Measurements from ENCODE around the gene APOBEC3A.
"Not testable (repeated sequence)": the region's sequence is repeated elsewhere in the genome, so short reads cannot be mapped to it uniquely, and the experiment has no call there.

APOBEC3A gene

DNA sequence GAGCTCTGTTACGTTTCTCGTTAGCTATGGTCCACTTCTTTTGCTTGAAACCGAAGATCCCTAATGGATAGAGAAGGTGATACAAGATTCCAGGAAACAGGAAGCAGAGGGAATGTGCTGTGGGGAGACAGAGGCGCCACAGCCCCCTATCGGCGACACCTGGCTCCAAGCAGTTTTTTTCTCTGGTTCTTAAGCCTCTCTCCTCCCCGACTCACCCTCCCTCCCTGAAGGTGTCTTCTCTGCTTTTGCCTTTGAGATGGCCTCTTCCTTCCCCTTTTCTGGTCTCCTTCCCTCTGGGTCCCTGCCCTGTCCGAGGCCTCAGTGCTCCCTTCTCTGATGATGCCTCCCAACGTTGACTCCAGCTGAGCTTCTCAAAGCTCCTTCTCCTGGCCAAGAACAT is 14.2 kb upstream of the APOBEC3A start:
- DNase-seq, result no peak

- DNase-seq, result no peak
These were observed 13.5 kb upstream of the APOBEC3A start for GRCh38 chr22:38943882-38944281.

DNA sequence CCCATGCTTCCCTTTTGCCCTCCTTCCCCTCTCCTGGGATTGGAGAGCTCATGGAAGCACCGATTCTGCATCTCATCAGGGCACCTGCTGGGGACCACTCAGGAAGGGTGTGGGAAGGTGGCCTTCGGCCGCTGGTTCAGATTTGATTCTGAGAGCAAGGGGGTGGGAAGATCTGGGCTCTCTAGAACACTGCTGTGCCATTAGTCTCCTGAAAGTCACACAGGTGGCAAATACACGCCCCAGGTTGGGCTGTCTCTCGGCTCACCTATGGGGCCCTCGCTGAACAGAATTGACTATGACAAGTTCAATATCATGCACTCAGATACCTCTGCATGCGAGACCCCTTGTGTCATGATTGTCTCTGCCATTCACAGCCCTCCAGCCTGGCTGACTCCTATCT is 12.8 kb upstream of the APOBEC3A start:
- DNase-seq, result no peak

- DNase-seq, result not testable (repeated sequence)
These were observed 11.6 kb upstream of the APOBEC3A start for GRCh38 chr22:38945706-38946338.

DNA sequence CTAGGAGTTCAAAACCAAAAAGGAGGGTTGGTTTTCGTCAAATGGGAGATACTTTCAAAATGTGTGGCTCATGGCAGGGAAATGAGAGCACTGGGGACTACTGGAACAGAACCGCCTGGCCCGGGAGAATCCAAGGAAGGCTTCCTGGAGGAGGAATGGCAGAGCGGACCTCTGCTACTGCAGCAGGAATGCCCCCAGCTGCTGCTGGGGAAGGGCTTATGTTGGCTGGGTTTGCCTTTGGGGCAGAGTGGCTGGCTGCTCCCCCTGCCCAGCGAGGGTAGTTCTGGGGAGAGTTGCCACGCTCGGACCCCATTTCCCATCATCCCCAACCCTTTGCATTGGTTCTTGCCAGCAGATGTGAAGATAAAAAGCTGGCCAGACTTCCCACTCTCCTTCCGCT is 10.6 kb upstream of the APOBEC3A start:
- no peak for DNase-seq

GRCh38 chr22:38947321-38948140 is 9.9 kb upstream of the APOBEC3A start:
- DNase-seq, result no peak

DNA sequence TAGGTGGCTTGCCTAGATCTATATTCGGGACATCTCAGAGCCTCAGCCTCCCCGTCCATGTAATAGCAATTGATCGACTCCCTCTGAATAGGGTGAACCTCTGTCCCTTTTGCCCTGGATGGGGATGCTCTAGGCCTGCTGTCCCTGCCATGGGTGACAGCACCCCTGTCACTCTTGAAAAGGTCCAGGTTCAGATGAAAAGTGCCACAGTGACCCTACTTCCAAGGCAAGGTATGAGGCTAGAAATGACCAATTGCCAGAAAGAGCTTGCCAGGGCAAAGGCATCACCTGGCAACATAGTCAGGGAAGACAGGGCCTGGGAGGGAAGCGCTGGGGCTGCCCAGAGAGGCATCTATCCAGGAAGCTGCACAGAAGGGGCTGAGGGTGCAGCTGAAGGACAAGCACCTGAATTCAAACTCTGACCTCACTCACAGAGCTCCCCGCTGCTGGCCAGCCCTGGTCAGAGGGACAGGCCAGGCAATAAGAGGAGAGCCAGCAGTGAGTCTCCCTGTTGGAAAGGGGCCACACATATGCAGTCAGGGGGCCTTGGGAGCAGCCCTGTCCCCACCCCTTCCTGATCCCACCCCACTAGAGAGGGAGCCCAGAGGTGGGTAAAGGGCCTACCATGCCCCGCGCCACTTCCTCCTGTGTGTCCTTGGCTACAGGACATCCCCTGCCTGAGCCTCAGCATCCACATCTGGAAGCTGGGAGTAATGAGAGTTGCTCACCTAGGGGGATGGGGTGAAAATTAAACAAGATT is 9.0 kb upstream of the APOBEC3A start:
- no peak for DNase-seq

DNA sequence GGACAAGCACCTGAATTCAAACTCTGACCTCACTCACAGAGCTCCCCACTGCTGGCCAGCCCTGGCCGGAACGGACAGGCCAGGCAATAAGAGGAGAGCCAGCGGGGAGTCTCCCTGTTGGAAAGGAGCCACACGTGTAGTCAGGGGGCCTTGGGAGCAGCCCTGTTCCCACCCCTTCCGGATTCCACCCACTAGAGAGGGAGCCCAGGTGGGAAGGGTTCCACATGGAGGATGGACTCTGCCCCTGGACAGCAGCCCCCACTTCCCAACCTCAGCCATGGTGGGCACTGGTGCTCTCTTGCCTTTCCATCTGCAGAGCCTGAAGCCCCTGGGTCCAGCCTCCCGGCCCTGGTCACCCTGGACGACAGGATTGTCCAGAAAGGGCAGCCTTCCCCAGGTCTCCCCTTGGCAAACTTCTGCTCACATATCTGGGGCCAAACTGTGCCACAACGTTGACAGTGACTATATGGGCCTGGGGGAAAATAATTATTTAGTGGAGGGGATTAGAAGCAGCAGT is 7.5 kb upstream of the APOBEC3A start:
- no peak for DNase-seq

GRCh38 chr22:38950527-38951295 is 6.7 kb upstream of the APOBEC3A start:
- DNase-seq, result no peak

- DNase-seq, result no peak
These were observed 5.7 kb upstream of the APOBEC3A start for GRCh38 chr22:38951734-38952133.

GRCh38 chr22:38952281-38952993 is 5.0 kb upstream of the APOBEC3A start:
- no peak for DNase-seq

DNA sequence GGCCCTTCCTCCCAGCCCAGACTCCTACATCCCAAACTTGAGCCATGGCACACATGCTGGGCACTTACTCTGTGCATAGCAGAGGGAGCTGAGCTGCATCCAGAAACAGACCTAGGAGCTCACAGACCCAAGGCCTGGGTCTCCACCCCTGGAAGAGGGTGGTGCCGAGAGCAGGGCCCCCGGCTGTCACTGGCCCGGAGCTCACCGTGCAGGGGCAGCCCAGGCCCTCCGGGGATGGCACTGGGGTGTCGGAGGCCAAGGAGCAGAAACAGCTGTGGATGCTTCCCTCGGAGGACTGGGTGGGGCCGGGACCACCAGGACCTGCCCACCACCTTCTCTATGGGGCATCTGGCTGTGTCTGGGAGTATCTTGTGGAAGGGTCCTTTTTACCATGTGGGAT is 4.3 kb upstream of the APOBEC3A start:
- no peak for DNase-seq

DNA sequence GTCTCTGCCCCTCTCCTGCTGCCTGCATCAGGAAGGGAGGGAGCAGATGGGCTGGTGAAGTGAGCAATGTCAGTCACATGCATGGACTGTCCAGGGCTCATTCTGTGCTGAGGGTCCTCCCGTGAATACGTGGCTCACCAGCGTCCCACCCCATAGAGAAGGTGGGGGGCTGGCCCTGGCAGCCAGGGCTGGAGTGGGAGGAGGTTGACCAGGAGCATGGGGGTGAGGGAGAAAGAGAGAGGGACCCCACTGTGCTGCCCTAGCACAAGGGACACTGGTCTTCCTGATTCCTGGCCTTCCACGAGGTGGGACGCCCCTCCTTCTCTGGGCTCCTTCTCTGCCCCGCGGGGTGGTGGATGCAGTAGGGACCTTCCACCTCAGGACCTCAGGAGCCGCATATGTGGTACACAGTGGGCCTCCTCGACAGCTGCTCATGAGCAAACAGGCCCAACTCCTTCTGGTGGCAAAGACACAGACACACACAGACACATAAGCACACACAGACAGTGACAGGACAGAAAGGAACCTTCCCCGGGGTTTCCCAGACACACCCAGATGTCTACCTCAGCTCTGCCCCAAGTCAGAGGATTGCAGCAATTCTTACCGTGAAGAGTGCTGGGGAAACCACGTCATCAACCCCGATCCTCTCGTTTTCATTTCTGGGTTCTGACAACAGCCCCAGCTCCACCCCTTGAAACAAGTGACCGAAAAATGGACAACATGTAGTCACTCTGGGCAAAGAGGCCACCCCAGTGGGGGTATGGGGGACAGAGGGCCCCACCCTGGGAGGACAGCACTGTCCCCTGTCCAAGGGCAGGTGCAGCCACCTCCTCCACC is 3.6 kb upstream of the APOBEC3A start:
- DNase-seq, result no peak

- no peak for DNase-seq
These were observed 2.9 kb upstream of the APOBEC3A start for GRCh38 chr22:38954414-38955043.

DNA sequence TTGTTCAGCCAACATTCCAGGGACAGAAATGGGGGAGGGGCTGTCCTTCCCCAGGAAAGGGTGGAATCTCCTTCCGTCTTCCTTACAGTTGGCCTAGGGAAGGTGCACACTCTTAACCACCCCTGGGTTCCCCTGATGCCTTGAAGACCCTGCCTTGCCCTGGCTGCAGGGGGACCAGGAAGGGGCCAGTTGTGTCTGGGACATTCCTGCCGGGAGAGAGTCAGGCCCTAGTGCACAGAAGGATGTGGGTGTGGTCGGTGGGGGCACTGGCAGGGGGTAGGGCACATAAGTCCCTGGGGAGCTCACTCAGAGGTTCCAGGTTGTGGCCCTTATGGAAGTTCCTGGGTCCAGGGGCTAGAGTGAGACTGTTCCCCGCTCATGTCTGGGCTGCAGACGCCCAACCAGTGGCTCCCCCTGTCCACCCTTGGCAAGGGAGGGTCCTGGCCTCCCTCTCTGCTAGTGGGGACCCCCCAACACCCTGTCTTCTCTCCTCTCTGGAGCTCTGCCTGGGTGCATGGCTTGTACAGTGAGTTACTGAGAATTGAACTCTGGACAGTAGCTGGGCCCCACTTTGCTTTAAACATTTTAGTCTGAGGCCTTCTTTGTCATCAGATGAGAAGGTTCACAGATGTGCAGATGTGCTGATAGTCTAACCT is 2.0 kb upstream of the APOBEC3A start:
- no peak for DNase-seq

- no peak for DNase-seq
These were observed 1.5 kb upstream of the APOBEC3A start for GRCh38 chr22:38955926-38956325.

DNA sequence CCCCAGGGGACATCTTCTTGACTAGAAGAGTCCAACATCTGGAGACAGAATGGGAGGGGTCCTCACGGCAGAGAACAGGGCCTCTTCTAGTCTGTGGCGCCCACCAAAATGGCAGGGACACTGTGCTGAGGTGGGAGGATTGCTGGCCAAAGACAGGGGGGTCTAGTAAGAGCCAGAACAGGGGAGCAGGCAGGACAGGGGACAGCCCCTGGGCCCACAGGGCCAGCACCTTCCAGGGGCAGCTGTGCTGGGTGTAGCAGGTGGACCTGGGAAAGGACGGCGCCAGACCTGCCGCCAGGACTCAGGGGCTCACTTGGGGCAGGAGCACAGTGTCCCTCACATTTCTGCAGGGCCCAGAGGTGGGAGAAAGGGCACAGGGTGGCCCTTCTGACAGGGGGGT is 858 bp upstream of the APOBEC3A start:
- no peak for DNase-seq

DNA sequence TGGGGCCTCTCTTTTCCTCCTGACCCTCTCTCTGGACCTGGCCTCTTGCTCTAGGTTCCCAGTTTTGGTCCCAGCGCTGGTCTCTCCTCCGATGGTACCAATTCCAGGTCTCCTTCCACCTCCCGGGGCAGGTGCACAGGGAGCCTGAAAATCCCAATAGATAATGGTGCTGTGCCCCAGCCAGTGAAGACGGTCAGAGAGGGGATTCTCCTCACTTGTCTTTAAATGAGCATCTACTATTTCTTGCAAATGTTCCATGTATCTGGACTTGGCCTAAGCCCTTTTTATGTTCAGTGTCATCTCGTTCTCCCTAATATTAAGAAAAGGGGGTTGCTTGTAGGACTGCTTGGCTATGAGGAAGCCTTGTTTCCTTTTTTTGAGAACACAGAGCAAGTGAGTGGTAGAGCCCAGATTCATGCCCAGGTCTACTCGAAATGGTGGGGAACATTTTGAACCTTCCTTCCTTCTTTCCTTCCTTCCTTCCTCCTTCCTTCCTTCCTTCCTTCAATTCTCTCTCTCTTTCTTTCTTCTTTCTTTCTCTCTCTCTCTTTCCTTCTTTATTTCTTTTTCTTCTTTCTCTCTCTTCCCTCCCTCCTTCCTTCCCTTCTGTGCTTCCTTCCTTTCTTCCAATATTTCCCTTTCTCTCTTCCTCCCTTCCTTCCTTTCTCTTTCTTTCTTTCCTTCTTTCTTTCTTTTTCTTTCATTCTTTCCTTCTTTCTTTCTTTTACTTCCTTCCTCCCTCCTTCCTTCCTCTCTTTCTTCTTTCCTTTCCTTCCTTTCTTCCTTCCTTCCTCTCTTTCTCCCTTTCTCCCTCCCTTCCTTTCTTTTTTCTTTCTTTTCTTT is 620 bp downstream of the APOBEC3A start:
- DNase-seq, result no peak

- DNase-seq, result not testable (repeated sequence)
These were observed 1.2 kb downstream of the APOBEC3A start for GRCh38 chr22:38958651-38958943.

All from fibroblast of skin of back (primary cell).